Ovary (tissue), 9 donors: ENCODE data around the gene FUOM. TPM values are rescaled to one million over a fixed set of nuclear protein-coding genes. Genes with fewer than 3 reads are reported as not detected.
A peak's percentile ranks its signal among the peaks of the same experiment; 100 is the strongest.
"Not testable (repeated sequence)": the region's sequence is repeated elsewhere in the genome, so short reads cannot be mapped to it uniquely, and the experiment has no call there.

Source experiments
- DNase-seq, 5 donors: peaks; one replicate each; pipeline ENCODE4 v3.0.0-alpha.2; 2019 to 2020
- H3K27ac ChIP-seq, 2 donors: fragments of 200-600 bp; one replicate each; pipeline versions ENCODE4 v1.5.1 to v1.8.0; 2019 to 2022
- H3K27me3 ChIP-seq: fragments of 200-600 bp; one replicate; pipeline ENCODE4 v1.8.0; 2022
- H3K36me3 ChIP-seq: fragments of 200-600 bp; sonication (generic); one replicate; pipeline ENCODE4 v1.5.1; 2019
- H3K4me1 ChIP-seq: one replicate; pipeline ENCODE4 v1.8.1; 2013; ENCODE audit warnings: mild to moderate bottlenecking, moderate library complexity; ENCODE audit not compliant: insufficient read depth
- H3K4me3 ChIP-seq: fragments of 200-600 bp; sonication (generic); one replicate; pipeline ENCODE4 v1.5.1; 2017
- H3K9me3 ChIP-seq, 2 donors: fragments of 200-600 bp in 1 of 2; sonication (generic) in 1 of 2; one replicate each; pipeline versions ENCODE4 v1.5.1 to v1.8.1; 2013 to 2019; ENCODE audit warnings: mild to moderate bottlenecking in 1 of 2, moderate library complexity in 1 of 2
- EP300 ChIP-seq: sonication (generic); formaldehyde crosslinking; IDR thresholded peaks from one replicate; pipeline ENCODE4 v1.6.1; 2017; ENCODE audit warnings: antibody characterized with exemption
- POLR2A ChIP-seq: fragments of 450-650 bp; IDR thresholded peaks from one replicate; pipeline ENCODE4 v1.6.1; 2017; ENCODE audit warnings: antibody characterized with exemption, mild to moderate bottlenecking, moderate library complexity
- WGBS, 3 donors: extraction: QIAGEN DNeasy Blood & Tissue Kit in 1 of 3; methylation state at CpG; one replicate each; pipeline versions ENCODE4 v1.1.5 to v1.1.7; 2013 to 2017; 5-methylcytosine and 5-hydroxymethylcytosine counted together
- intact Hi-C, 4 donors: fragments of 100-400 bp; cut with DNase I; formaldehyde crosslinking; loops; one replicate each; pipeline versions ENCODE4 v1.11.0 to v1.15.1; 2022 to 2023
- polyA plus RNA-seq, 2 donors: library from polyadenylated mRNA; stranded (reverse); fragments of 200-250 nt in 1 of 2; fragments of 350-450 nt in 1 of 2; fragmentation: Illumina TruSeq in 1 of 2; extraction: RNeasy Lipid Tissue Mini Kit (QIAGEN cat#74804) in 1 of 2; gene quantifications; one replicate each; pipeline ENCODE4 v1.2.3, GENCODE V29; 2013 to 2014
- total RNA-seq, 7 donors: library from RNA; depleted of rRNA in 2 of 7; stranded (reverse); fragments of >200 nt in 2 of 7; fragmentation: NEBNext Ultra II Directional in 3 of 7; extraction: Animal tissue kit (Norgen Biotek cat#: 25700) in 3 of 7; gene quantifications; one replicate each; pipeline versions ENCODE4 v1.1.0 to v1.2.4, GENCODE V29; 2016 to 2023
- TF ChIP-seq, protein P1 (sequence below), 3 donors: fragments of 450-650 bp in 2 of 3; fragments of 200-600 bp in 1 of 3; IDR thresholded peaks; one replicate each; pipeline versions ENCODE4 v1.5.1 to v1.8.0; 2016 to 2022; ENCODE audit warnings: antibody characterized with exemption in 3 of 3, mild to moderate bottlenecking in 1 of 3
- donor health status: DM: no; HTN: no; CAD: no; lungs with moderate emphysema.
- donor health status: DM: no; HTN: no; CAD: no.
- donor health status: Bipolar disorder and iron deficiency.
- donor health status: DM: yes; HTN: yes; CAD: no.
- donor health status: DM: no; HTN: no; CAD: no.
- donor health status: DM: yes; HTN: yes; CAD: no.

The FUOM gene
- total and polyA plus RNA-seq, 9 donors, result 1.2 to 26.3 (median 14.8) TPM

DNA sequence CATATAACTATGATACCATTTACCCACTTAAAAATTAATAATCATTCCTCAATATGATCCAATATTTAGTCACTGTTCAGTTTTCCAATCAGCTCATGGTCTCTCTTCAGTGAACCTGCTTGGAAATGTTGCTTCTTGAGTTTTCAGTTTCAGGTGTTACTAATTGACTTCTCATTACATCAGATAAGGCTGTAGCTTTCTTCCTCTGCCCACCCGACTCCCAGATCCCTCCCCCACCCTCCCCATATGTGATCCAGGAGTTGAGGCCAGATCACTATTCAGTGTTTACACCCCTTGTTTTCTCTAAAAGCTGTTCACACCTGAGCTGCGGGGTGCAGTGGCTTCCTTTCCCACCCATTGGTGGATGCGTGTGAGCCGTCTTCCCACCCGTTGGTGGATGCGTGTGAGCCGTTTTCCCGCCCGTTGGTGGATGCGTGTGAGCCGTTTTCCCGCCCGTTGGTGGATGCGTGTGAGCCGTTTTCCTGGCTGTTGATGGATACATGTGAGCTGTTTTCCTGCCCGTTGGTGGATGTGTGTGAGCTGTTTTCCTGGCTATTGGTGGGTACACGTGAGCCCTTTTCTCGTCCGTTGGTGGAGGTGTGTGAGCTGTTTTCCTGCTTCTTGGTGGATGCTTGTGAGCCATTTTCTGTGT, 32.9 kb upstream of the FUOM start:
- WGBS, 3 donors, result 86 to 88% (median 87%) methylated on average over 19 of the region's 19 CpGs
- Histone ChIP-seq H3K4me1 (peaks cover 4% of the 10 kb centered on the region), H3K36me3 (no peaks in the 10 kb centered on the region), H3K4me3 (no peak overlapping the region), H3K27ac (no peak overlapping the region), H3K27me3 (no peaks in the 10 kb centered on the region), H3K9me3 (no peaks in the 10 kb centered on the region)
- intact Hi-C loops, result no loop called here
- TF ChIP-seq POLR2A, result no peak
- peak in 1 of 5 donors; percentile 17 for DNase-seq

- H3K36me3 ChIP-seq, result no peaks in the 10 kb centered on the region
- peak in 2 of 5 donors; percentile 10 to 25 for DNase-seq
- TF ChIP-seq POLR2A, result no peak
- TF ChIP-seq, protein P1, sequence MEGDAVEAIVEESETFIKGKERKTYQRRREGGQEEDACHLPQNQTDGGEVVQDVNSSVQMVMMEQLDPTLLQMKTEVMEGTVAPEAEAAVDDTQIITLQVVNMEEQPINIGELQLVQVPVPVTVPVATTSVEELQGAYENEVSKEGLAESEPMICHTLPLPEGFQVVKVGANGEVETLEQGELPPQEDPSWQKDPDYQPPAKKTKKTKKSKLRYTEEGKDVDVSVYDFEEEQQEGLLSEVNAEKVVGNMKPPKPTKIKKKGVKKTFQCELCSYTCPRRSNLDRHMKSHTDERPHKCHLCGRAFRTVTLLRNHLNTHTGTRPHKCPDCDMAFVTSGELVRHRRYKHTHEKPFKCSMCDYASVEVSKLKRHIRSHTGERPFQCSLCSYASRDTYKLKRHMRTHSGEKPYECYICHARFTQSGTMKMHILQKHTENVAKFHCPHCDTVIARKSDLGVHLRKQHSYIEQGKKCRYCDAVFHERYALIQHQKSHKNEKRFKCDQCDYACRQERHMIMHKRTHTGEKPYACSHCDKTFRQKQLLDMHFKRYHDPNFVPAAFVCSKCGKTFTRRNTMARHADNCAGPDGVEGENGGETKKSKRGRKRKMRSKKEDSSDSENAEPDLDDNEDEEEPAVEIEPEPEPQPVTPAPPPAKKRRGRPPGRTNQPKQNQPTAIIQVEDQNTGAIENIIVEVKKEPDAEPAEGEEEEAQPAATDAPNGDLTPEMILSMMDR (IDR thresholded peaks at IDR 0.05), result no peak
- TF ChIP-seq EP300, result no peak
- peaks cover 1% of the 10 kb centered on the region for H3K4me1 ChIP-seq
- 89 to 93% (median 89%) methylated on average over 39 of the region's 39 CpGs for WGBS, 3 donors
- H3K27ac ChIP-seq, result no peak overlapping the region
- no peaks in the 10 kb centered on the region for H3K9me3 ChIP-seq
- intact Hi-C loops, result no loop called here
- H3K4me3 ChIP-seq, result no peak overlapping the region
- H3K27me3 ChIP-seq, result no peaks in the 10 kb centered on the region
Observed at GRCh38 chr10:133388973-133389818, 31.4 kb upstream of the FUOM start.

GRCh38 chr10:133388236-133388972, 30.6 kb upstream of the FUOM start:
- no peaks in the 10 kb centered on the region for H3K36me3 ChIP-seq

GRCh38 chr10:133386951-133387350, 29.1 kb upstream of the FUOM start:
- intact Hi-C loops, H3K4me1 ChIP-seq, H3K36me3 ChIP-seq, H3K27me3 ChIP-seq, H3K27ac ChIP-seq, H3K9me3 ChIP-seq, H3K4me3 ChIP-seq: not testable (repeated sequence)
- WGBS, 3 donors, result 96 to 100% (median 97%) methylated on average over 4 of the region's 4 CpGs
- DNase-seq, result peak in 1 of 5 donors; percentile 9

More at GRCh38 chr10:133388236-133388972, 30.6 kb upstream of the FUOM start:
- Histone ChIP-seq H3K4me3 (no peak overlapping the region), H3K4me1 (peaks cover 1% of the 10 kb centered on the region), H3K9me3 (no peaks in the 10 kb centered on the region), H3K27me3 (no peaks in the 10 kb centered on the region), H3K27ac (no peak overlapping the region)
- DNase-seq, result peak in 2 of 5 donors; percentile 4 to 11
- intact Hi-C loops, result no loop called here
- TF ChIP-seq, protein P1 (IDR thresholded peaks at IDR 0.05), result no peak
- TF ChIP-seq POLR2A, result no peak
- no peak for TF ChIP-seq EP300
- WGBS, 3 donors, result 82 to 88% (median 84%) methylated on average over 17 of the region's 17 CpGs

GRCh38 chr10:133385214-133385613, 27.4 kb upstream of the FUOM start:
- H3K9me3 ChIP-seq, result no peaks in the 10 kb centered on the region
- no peak overlapping the region for H3K27ac ChIP-seq
- intact Hi-C loops, result no loop called here
- TF ChIP-seq, protein P1 (IDR thresholded peaks at IDR 0.05), result no peak
- TF ChIP-seq POLR2A (no peak), EP300 (no peak)
- H3K36me3 ChIP-seq, result no peaks in the 10 kb centered on the region
- no peaks in the 10 kb centered on the region for H3K4me1 ChIP-seq
- DNase-seq, result peak in 1 of 5 donors; percentile 11
- H3K4me3 ChIP-seq, result no peak overlapping the region
- no peaks in the 10 kb centered on the region for H3K27me3 ChIP-seq
- WGBS, 3 donors, result 89 to 97% (median 95%) methylated on average over 2 of the region's 2 CpGs
